Loucy (cell line): ENCODE data around the gene LTV1.

Experiments used
- H2AFZ ChIP-seq: fragments of 200-600 bp; sonication (generic); 2 replicates; pipeline ENCODE4 v1.6.0; 2016; ENCODE audit warnings: antibody characterized with exemption, mild to moderate bottlenecking, low read length, moderate library complexity
- H3F3A ChIP-seq: fragments of 200-600 bp; 2 replicates; pipeline ENCODE4 v1.6.0; 2016; ENCODE audit warnings: antibody characterized with exemption, low read depth, mild to moderate bottlenecking
- H3K27me3 ChIP-seq: fragments of 200-600 bp; sonication (generic); 2 replicates; pipeline ENCODE4 v1.6.1; 2014; ENCODE audit warnings: low read length, mild to moderate bottlenecking; ENCODE audit not compliant: insufficient read depth, poor library complexity, severe bottlenecking
- H3K36me3 ChIP-seq: fragments of 200-600 bp; sonication (generic); 2 replicates; pipeline ENCODE4 v1.6.1; 2016; ENCODE audit warnings: low read length; ENCODE audit not compliant: insufficient read depth
- H3K4me1 ChIP-seq: fragments of 200-600 bp; sonication (generic); 2 replicates; pipeline ENCODE4 v1.5.1; 2014; ENCODE audit warnings: low read length, mild to moderate bottlenecking; ENCODE audit not compliant: insufficient read depth, poor library complexity, severe bottlenecking
- H3K4me2 ChIP-seq: fragments of 200-600 bp; sonication (generic); 2 replicates; pipeline ENCODE4 v1.6.0; 2014; ENCODE audit warnings: antibody characterized with exemption, low read length, low read depth, mild to moderate bottlenecking; ENCODE audit not compliant: poor library complexity, severe bottlenecking
- H3K4me3 ChIP-seq: fragments of 200-600 bp; sonication (generic); 2 replicates; pipeline ENCODE4 v1.5.1; 2014; ENCODE audit warnings: low read length, mild to moderate bottlenecking, mixed read lengths; ENCODE audit not compliant: poor library complexity, severe bottlenecking
- H3K79me2 ChIP-seq: fragments of 200-600 bp; sonication (generic); 2 replicates; pipeline ENCODE4 v1.6.1; 2014; ENCODE audit warnings: low read length; ENCODE audit not compliant: insufficient read depth
- H3K9ac ChIP-seq: fragments of 200-600 bp; sonication (generic); 2 replicates; pipeline ENCODE4 v1.6.0; 2014; ENCODE audit warnings: mild to moderate bottlenecking, low read depth, low read length, moderate library complexity; ENCODE audit not compliant: poor library complexity, severe bottlenecking
- H3K9me2 ChIP-seq: fragments of 200-600 bp; sonication (generic); replicated peaks from 2 replicates; pipeline ENCODE4 v1.6.1; 2016; ENCODE audit warnings: low read depth, low read length, mixed read lengths
- H3K9me3 ChIP-seq: fragments of 200-600 bp; sonication (generic); 2 replicates; pipeline ENCODE4 v1.6.1; 2014; ENCODE audit warnings: mild to moderate bottlenecking, antibody characterized with exemption, low read length, low read depth; ENCODE audit not compliant: insufficient read depth
- H4K20me1 ChIP-seq: fragments of 200-600 bp; sonication (generic); 2 replicates; pipeline ENCODE4 v1.6.0; 2014; ENCODE audit warnings: antibody characterized with exemption, low read length, mild to moderate bottlenecking; ENCODE audit not compliant: insufficient read depth, poor library complexity, severe bottlenecking
- EZH2phosphoT487 ChIP-seq: fragments of 200-600 bp; IDR thresholded peaks from 2 replicates; pipeline ENCODE4 v1.6.1; 2018; ENCODE audit warnings: antibody characterized with exemption, mild to moderate bottlenecking, moderate library complexity, borderline replicate concordance
- TF ChIP-seq, protein P1 (sequence below): fragments of 200-600 bp; sonication (generic); conservative IDR thresholded peaks from 2 replicates; pipeline ENCODE4 v1.5.1; 2014; ENCODE audit warnings: mild to moderate bottlenecking, antibody characterized with exemption, low read length

The LTV1 gene

DNA sequence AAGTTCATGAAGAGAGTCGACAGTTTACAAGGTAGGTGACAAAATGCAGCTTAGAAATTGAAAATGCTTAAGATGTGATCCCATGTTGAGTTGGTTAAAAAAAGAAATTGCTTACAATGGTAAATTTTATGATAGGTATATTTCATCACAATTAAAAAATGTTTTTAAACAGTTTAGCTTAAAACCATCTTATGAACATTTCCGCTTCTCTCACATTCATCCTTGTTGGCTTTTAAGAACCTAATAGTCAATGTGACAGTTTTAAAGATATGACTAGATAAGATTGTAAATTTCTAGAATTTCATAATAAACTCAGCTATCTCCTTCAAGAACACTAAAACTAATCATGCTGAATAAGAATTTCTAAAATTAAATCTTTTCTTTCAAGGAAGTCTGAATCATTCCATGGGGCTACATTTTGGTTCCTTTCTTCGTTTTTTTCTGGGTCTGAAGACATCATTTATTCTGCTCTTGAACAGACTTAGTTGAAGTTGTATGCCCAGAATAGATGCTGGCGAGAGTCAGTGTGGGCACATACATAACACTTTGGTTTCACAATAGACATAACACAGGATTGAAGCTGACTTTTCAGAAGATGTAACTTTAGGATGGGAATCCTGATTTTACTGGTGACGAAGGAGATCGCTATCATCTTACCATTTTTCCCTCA is 35.9 kb upstream of the LTV1 start:
- no peaks in the 10 kb centered on the region for H3F3A ChIP-seq
- no peak overlapping the region for H2AFZ ChIP-seq
- no peak overlapping the region for H3K4me3 ChIP-seq
- H3K9me3 ChIP-seq: no peaks in the 10 kb centered on the region
- TF ChIP-seq, protein P1, sequence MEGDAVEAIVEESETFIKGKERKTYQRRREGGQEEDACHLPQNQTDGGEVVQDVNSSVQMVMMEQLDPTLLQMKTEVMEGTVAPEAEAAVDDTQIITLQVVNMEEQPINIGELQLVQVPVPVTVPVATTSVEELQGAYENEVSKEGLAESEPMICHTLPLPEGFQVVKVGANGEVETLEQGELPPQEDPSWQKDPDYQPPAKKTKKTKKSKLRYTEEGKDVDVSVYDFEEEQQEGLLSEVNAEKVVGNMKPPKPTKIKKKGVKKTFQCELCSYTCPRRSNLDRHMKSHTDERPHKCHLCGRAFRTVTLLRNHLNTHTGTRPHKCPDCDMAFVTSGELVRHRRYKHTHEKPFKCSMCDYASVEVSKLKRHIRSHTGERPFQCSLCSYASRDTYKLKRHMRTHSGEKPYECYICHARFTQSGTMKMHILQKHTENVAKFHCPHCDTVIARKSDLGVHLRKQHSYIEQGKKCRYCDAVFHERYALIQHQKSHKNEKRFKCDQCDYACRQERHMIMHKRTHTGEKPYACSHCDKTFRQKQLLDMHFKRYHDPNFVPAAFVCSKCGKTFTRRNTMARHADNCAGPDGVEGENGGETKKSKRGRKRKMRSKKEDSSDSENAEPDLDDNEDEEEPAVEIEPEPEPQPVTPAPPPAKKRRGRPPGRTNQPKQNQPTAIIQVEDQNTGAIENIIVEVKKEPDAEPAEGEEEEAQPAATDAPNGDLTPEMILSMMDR: no peak
- TF ChIP-seq EZH2phosphoT487: no peak
- no peaks in the 10 kb centered on the region for H3K79me2 ChIP-seq
- no peak overlapping the region for H3K9ac ChIP-seq
- no peaks in the 10 kb centered on the region for H3K4me1 ChIP-seq
- no peaks in the 10 kb centered on the region for H3K27me3 ChIP-seq
- no peaks in the 10 kb centered on the region for H4K20me1 ChIP-seq
- peaks cover 4% of the 10 kb centered on the region; the same call in 1 of the 2 replicates for H3K36me3 ChIP-seq
- no peak overlapping the region for H3K4me2 ChIP-seq
- H3K9me2 ChIP-seq: no peaks in the 10 kb centered on the region

DNA sequence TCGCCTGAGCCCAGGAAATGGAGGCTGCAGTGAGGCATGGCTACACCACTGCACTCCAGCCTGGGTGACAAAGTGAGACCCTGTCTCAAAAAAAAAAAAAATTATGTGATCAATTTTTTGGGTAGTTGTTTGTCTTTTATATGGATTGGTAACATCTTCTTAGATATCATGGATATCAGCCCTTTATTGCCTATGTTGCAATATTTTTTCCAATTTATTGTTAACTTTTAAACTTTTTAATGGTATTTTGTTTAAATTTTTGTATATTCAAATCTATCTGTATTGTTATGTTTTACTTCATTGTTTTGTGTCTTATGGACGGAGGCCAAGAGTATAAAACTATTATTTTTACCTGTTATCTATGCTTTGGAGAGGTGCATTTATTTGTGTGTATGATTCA is 32.4 kb upstream of the LTV1 start:
- no peak overlapping the region for H3K9ac ChIP-seq
- H3K9me3 ChIP-seq: no peaks in the 10 kb centered on the region
- H4K20me1 ChIP-seq: no peaks in the 10 kb centered on the region
- H3K4me2 ChIP-seq: no peak overlapping the region
- H3K79me2 ChIP-seq: no peaks in the 10 kb centered on the region
- H3F3A ChIP-seq: no peaks in the 10 kb centered on the region
- no peaks in the 10 kb centered on the region for H3K9me2 ChIP-seq
- no peaks in the 10 kb centered on the region; the same call in 1 of the 2 replicates for H3K36me3 ChIP-seq
- no peak overlapping the region for H3K4me3 ChIP-seq
- TF ChIP-seq, protein P1: no peak
- TF ChIP-seq EZH2phosphoT487: no peak
- H3K27me3 ChIP-seq: no peaks in the 10 kb centered on the region
- H3K4me1 ChIP-seq: no peaks in the 10 kb centered on the region
- H2AFZ ChIP-seq: no peak overlapping the region

DNA sequence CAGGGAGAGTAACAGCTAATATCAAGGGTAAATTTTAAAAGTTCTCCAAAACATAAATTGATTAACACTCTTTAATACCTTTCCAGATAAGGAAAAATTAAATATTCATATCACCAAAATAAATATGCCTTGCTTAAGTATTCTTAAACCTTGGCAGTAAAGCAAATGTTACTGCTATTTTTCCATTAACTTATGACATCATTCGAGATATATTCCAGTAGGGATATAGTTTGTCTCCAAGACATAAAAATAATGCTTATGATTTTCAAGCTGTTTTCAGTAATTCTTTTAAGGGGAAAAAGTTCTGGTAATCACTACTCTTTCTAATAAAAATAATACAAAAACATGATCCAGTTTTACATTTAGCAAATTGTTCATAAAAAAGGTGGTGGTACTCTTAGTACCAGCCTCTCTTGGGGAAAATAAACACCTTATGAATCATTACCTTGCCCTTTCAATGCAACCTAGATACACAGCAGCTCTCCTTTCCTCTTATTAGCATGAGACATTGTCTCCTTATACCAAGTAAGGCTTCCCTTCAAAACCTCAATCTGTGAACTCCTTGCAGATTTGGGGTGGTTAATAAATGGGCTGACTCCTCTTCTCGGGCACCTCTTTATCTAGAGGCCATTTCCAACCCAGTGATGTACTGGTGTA is 31.5 kb upstream of the LTV1 start:
- H3K36me3 ChIP-seq: no peaks in the 10 kb centered on the region; the same call in 1 of the 2 replicates
- no peak for TF ChIP-seq EZH2phosphoT487
- TF ChIP-seq, protein P1: no peak

More for the DNA sequence above, 31.5 kb upstream of the LTV1 start:
- H3K9me3 ChIP-seq: no peaks in the 10 kb centered on the region
- no peak overlapping the region for H3K9ac ChIP-seq
- H3F3A ChIP-seq: no peaks in the 10 kb centered on the region
- H4K20me1 ChIP-seq: no peaks in the 10 kb centered on the region
- H3K79me2 ChIP-seq: no peaks in the 10 kb centered on the region
- H2AFZ ChIP-seq: no peak overlapping the region
- no peak overlapping the region for H3K4me3 ChIP-seq
- H3K27me3 ChIP-seq: no peaks in the 10 kb centered on the region
- H3K9me2 ChIP-seq: no peaks in the 10 kb centered on the region
- H3K4me2 ChIP-seq: no peak overlapping the region
- H3K4me1 ChIP-seq: no peaks in the 10 kb centered on the region
